Measurements from ENCODE around the gene ARMC2. TPM values are rescaled to one million over a fixed set of nuclear protein-coding genes. Genes with fewer than 3 reads are reported as not detected.

ARMC2 gene
- polyA plus RNA-seq, 1 of the 3 experiments (the other 2 are of a cell fraction), result 2.4 TPM

DNA sequence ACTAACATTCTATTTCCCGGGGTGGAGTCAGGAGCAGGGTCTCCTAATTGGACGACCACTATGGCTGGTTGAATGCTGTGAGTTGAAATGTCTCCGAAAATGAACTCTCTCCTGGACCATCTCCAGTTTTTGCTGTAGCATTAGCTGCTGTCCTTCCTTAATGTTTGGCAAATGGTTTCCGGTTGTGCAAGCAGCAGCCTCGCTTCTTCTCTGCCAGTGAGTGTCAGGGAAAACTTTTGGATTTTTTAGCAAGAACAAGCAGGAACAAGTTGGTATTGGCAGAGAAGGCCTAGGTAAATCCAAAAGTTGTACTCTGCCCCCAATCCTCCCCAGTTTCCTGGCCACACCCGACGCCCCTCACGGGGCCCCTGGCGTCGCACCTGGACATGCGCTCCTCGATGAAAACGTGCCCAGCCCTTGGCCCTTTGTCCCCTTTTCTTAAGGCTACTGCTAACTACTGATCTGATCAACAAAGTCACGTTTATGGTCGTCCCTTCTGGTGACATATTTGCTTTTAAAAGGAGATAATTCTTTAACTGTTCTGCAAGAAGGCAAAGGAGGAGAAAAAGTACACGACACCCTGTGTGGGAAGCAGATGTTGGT, 103.2 kb downstream of the ARMC2 start:
- Histone ChIP-seq H3K27ac (ENCODE audit: low read depth in 2 of 2, low read length in 1 of 2) (no peak overlapping the region), H2AFZ (ENCODE audit: low read depth) (no peak overlapping the region), H3K79me2 (ENCODE audit: insufficient read depth) (no peaks in the 10 kb centered on the region), H3K4me1 (ENCODE audit: control insufficient read depth in 1 of 2, insufficient read depth in 2 of 2, low read depth in 1 of 2, low read length in 1 of 2) (peaks cover 5 to 34% of the 10 kb centered on the region in 2 experiments; a peak in 3 of 4 replicates), H3K4me3 (ENCODE audit: low read depth in 2 of 2, low read length in 1 of 2) (no peak overlapping the region), H3F3A (replicated peaks; ENCODE audit: insufficient read depth) (no peaks in the 10 kb centered on the region), H3K36me3 (replicated peaks in 1 of 2; ENCODE audit: control insufficient read depth in 1 of 2, insufficient read depth in 2 of 2, low read length in 1 of 2) (no peaks in the 10 kb centered on the region), H3K9me2 (no peaks in the 10 kb centered on the region), H4K20me1 (ENCODE audit: insufficient read depth) (no peaks in the 10 kb centered on the region), H3K9ac (no peak overlapping the region), H3K9me3 (no peaks in the 10 kb centered on the region), H3K4me2 (no peak overlapping the region), H3K27me3 (ENCODE audit: insufficient read depth) (no peaks in the 10 kb centered on the region)
- DNase-seq, result no peak
- ChIA-PET CTCF (interaction anchor here (2.5 kb wide), 1 partner anchor 58 kb away, joined by 7 read pairs; no protein-coding TSS in a partner anchor), POLR2A (no interaction called here)
- 82% methylated on average over 16 of the region's 16 CpGs for WGBS (ENCODE audit: low lambda C conversion rate)
- TF ChIP-seq, protein P1, sequence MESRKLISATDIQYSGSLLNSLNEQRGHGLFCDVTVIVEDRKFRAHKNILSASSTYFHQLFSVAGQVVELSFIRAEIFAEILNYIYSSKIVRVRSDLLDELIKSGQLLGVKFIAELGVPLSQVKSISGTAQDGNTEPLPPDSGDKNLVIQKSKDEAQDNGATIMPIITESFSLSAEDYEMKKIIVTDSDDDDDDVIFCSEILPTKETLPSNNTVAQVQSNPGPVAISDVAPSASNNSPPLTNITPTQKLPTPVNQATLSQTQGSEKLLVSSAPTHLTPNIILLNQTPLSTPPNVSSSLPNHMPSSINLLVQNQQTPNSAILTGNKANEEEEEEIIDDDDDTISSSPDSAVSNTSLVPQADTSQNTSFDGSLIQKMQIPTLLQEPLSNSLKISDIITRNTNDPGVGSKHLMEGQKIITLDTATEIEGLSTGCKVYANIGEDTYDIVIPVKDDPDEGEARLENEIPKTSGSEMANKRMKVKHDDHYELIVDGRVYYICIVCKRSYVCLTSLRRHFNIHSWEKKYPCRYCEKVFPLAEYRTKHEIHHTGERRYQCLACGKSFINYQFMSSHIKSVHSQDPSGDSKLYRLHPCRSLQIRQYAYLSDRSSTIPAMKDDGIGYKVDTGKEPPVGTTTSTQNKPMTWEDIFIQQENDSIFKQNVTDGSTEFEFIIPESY (IDR thresholded peaks at IDR 0.05; ENCODE audit: borderline replicate concordance, low read depth), result no peak
- TF ChIP-seq ELF1 (IDR thresholded peaks at IDR 0.05) (no peak), SMC3 (IDR thresholded peaks at IDR 0.05; ENCODE audit: low read depth, low read length) (no peak), REST (IDR thresholded peaks at IDR 0.05; ENCODE audit: low read depth, low read length) (no peak), TEAD4 (IDR thresholded peaks at IDR 0.05; ENCODE audit: borderline replicate concordance, insufficient read depth) (no peak), RFX5 (IDR thresholded peaks at IDR 0.05; ENCODE audit: low read length) (no peak), CTCF (IDR thresholded peaks at IDR 0.05) (no peak), TAF1 (IDR thresholded peaks at IDR 0.05; ENCODE audit: borderline replicate concordance, low read depth, low read length) (no peak), NRF1 (IDR thresholded peaks at IDR 0.05; ENCODE audit: low read depth, low read length) (no peak), RAD21 (IDR thresholded peaks at IDR 0.05; ENCODE audit: low read length) (no peak), GATA2 (CRISPR knock-in tag; IDR thresholded peaks at IDR 0.05) (no peak), EP300 (IDR thresholded peaks at IDR 0.05; ENCODE audit: borderline replicate concordance in 1 of 2, low read depth in 1 of 2, low read length in 1 of 2) (no peak), YY1 (IDR thresholded peaks at IDR 0.05; ENCODE audit: low read depth) (no peak)
- TF ChIP-seq, protein P2, sequence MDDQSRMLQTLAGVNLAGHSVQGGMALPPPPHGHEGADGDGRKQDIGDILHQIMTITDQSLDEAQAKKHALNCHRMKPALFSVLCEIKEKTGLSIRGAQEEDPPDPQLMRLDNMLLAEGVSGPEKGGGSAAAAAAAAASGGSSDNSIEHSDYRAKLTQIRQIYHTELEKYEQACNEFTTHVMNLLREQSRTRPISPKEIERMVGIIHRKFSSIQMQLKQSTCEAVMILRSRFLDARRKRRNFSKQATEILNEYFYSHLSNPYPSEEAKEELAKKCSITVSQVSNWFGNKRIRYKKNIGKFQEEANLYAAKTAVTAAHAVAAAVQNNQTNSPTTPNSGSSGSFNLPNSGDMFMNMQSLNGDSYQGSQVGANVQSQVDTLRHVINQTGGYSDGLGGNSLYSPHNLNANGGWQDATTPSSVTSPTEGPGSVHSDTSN (IDR thresholded peaks at IDR 0.05), result no peak
